SK-N-SH (cell line): Measurements from ENCODE around the gene ENDOG. TPM values are rescaled to one million over a fixed set of nuclear protein-coding genes. Genes with fewer than 3 reads are reported as not detected.
A peak's percentile ranks its signal among the peaks of the same experiment; 100 is the strongest.

Experiments used
- CTCF ChIA-PET: fragments of 300-600, 350-600 bp; formaldehyde crosslinking; extraction: SDS; loops from one replicate; lab custom pipeline; 2021; lab: Yijun Ruan, JAX
- POLR2A ChIA-PET: fragments of 350-600 bp; sonication (Branson Sonifier 250); formaldehyde crosslinking; extraction: SDS; loops from one replicate; lab custom pipeline; 2020; ENCODE audit warnings: antibody characterized with exemption, inconsistent platforms; lab: Yijun Ruan, JAX
- DNase-seq: peaks from one replicate; pipeline ENCODE4 v3.0.0; 2012
- H2AFZ ChIP-seq: fragments of 200-600 bp; sonication (generic); 2 replicates; pipeline ENCODE4 v1.8.1; 2016; ENCODE audit warnings: antibody characterized with exemption, mild to moderate bottlenecking, low read depth
- H3F3A ChIP-seq: fragments of 200-600 bp; sonication (generic); replicated peaks from 2 replicates; pipeline ENCODE3; 2016; ENCODE audit warnings: antibody characterized with exemption, mild to moderate bottlenecking; ENCODE audit not compliant: insufficient read depth
- H3K27ac ChIP-seq, 2 experiments: fragments of 200-500 bp in 1 of 2; fragments of 200-600 bp in 1 of 2; sonication (Bioruptor generic) in 1 of 2; sonication (generic), shearing (Covaris generic) in 1 of 2; 2 replicates each; pipeline versions ENCODE4 v1.5.1 to v1.6.1; 2014 to 2016; ENCODE audit warnings: low read depth in 2 of 2, inconsistent platforms in 1 of 2, low read length in 1 of 2, mild to moderate bottlenecking in 1 of 2, mixed read lengths in 1 of 2
- H3K27me3 ChIP-seq: fragments of 200-600 bp; sonication (generic), shearing (Covaris generic); 2 replicates; pipeline ENCODE4 v1.6.1; 2016; ENCODE audit warnings: mixed run types; ENCODE audit not compliant: insufficient read depth
- H3K36me3 ChIP-seq, 2 experiments: fragments of 200-500 bp in 1 of 2; fragments of 200-600 bp in 1 of 2; sonication (Bioruptor generic) in 1 of 2; sonication (generic) in 1 of 2; replicated peaks in 1 of 2; 2 replicates each; pipeline versions ENCODE3 to v1.5.1; 2014 to 2016; ENCODE audit warnings: low read length in 1 of 2, mild to moderate bottlenecking in 1 of 2; ENCODE audit not compliant: insufficient read depth in 2 of 2, control insufficient read depth in 1 of 2
- H3K4me1 ChIP-seq, 2 experiments: fragments of 200-500 bp in 1 of 2; fragments of 200-600 bp in 1 of 2; sonication (Bioruptor generic) in 1 of 2; sonication (generic), shearing (Covaris generic) in 1 of 2; 2 replicates each; pipeline versions ENCODE4 v1.5.1 to v1.6.1; 2014 to 2016; ENCODE audit warnings: low read depth in 1 of 2, low read length in 1 of 2, mixed run types in 1 of 2; ENCODE audit not compliant: insufficient read depth in 2 of 2, control insufficient read depth in 1 of 2
- H3K4me2 ChIP-seq: fragments of 200-600 bp; sonication (generic), shearing (Covaris generic); 2 replicates; pipeline ENCODE4 v1.6.1; 2017; ENCODE audit warnings: mixed run types
- H3K4me3 ChIP-seq, 2 experiments: fragments of 200-500 bp in 1 of 2; fragments of 200-600 bp in 1 of 2; sonication (Bioruptor generic) in 1 of 2; sonication (generic), shearing (Covaris generic) in 1 of 2; 2 replicates each; pipeline versions ENCODE4 v1.5.1 to v1.8.1; 2014 to 2016; ENCODE audit warnings: low read depth in 2 of 2, inconsistent platforms in 1 of 2, low read length in 1 of 2, mild to moderate bottlenecking in 1 of 2, mixed read lengths in 1 of 2, moderate library complexity in 1 of 2
- H3K79me2 ChIP-seq: fragments of 200-600 bp; sonication (generic); 2 replicates; pipeline ENCODE4 v1.8.1; 2017; ENCODE audit warnings: mild to moderate bottlenecking; ENCODE audit not compliant: insufficient read depth
- H3K9ac ChIP-seq: fragments of 200-600 bp; sonication (generic); 2 replicates; pipeline ENCODE4 v1.6.1; 2017; ENCODE audit warnings: mixed run types
- H3K9me2 ChIP-seq: fragments of 200-600 bp; sonication (generic); 2 replicates; pipeline ENCODE4 v1.6.1; 2017; ENCODE audit warnings: mixed run types
- H3K9me3 ChIP-seq: fragments of 200-600 bp; sonication (generic); 2 replicates; pipeline ENCODE4 v1.6.1; 2017; ENCODE audit warnings: mixed run types, mild to moderate bottlenecking, moderate library complexity
- H4K20me1 ChIP-seq: fragments of 200-600 bp; sonication (generic); 2 replicates; pipeline ENCODE4 v1.6.1; 2017; ENCODE audit warnings: mild to moderate bottlenecking, mixed run types; ENCODE audit not compliant: insufficient read depth
- EZH2phosphoT487 ChIP-seq: fragments of 200-600 bp; sonication (generic); IDR thresholded peaks from 2 replicates; pipeline ENCODE4 v1.6.1; 2017; ENCODE audit warnings: low read depth, mixed run types, mild to moderate bottlenecking, antibody characterized with exemption, moderate library complexity, borderline replicate concordance
- FOSL2 ChIP-seq: IDR thresholded peaks from 2 replicates; pipeline ENCODE4 v1.4.0; 2012; ENCODE audit warnings: low read depth, mild to moderate bottlenecking, moderate library complexity, borderline replicate concordance
- FOXJ3 ChIP-seq: sonication (generic); formaldehyde crosslinking; IDR thresholded peaks from 2 replicates; pipeline ENCODE4 v1.5.1; 2020; ENCODE audit warnings: mild to moderate bottlenecking, missing genetic modification reagents
- GATA2 ChIP-seq: sonication (generic); formaldehyde crosslinking; IDR thresholded peaks from 2 replicates; pipeline ENCODE4 v1.5.0; 2020; ENCODE audit warnings: mild to moderate bottlenecking, missing genetic modification reagents
- POLR2AphosphoS5 ChIP-seq: IDR thresholded peaks from 2 replicates; pipeline ENCODE4 v1.6.1; 2012; ENCODE audit warnings: low read depth, low read length
- RAD21 ChIP-seq: IDR thresholded peaks from 2 replicates; pipeline ENCODE4 v1.6.1; 2012; ENCODE audit warnings: mild to moderate bottlenecking, low read length
- RCOR1 ChIP-seq: fragments of 150-350 bp; IDR thresholded peaks from 2 replicates; pipeline ENCODE4 v1.6.1; 2017; ENCODE audit warnings: antibody characterized with exemption, low read length
- SIN3A ChIP-seq: IDR thresholded peaks from 2 replicates; pipeline ENCODE4 v1.6.1; 2012; ENCODE audit warnings: low read depth, mild to moderate bottlenecking, low read length, moderate library complexity, borderline replicate concordance
- SMC3 ChIP-seq: IDR thresholded peaks from 2 replicates; pipeline ENCODE4 v1.6.1; 2012; ENCODE audit warnings: low read depth, low read length, improper control_type of control experiment
- TAF1 ChIP-seq: IDR thresholded peaks from 2 replicates; pipeline ENCODE4 v1.6.1; 2012; ENCODE audit warnings: low read depth, mild to moderate bottlenecking, low read length, moderate library complexity, borderline replicate concordance
- YY1 ChIP-seq: IDR thresholded peaks from 2 replicates; pipeline ENCODE4 v1.4.0; 2012; ENCODE audit warnings: low read depth, mild to moderate bottlenecking
- WGBS: methylation state at CpG from one replicate; pipeline ENCODE4 v1.1.6; 2017; ENCODE audit warnings: low lambda C conversion rate; 5-methylcytosine and 5-hydroxymethylcytosine counted together
- polyA plus RNA-seq, 3 experiments: library from polyadenylated mRNA; depleted of rRNA; stranded (reverse); fragments of >200 nt; gene quantifications; 2 replicates each; pipeline ENCODE4 v1.2.3, GENCODE V29; 2012
- TF ChIP-seq, protein P1 (sequence below): IDR thresholded peaks from 2 replicates; pipeline ENCODE4; 2012
- TF ChIP-seq, protein P2 (sequence below): fragments of 150-350 bp; IDR thresholded peaks from 2 replicates; pipeline ENCODE4 v1.6.1; 2017; ENCODE audit warnings: antibody characterized with exemption, low read length, low read depth, borderline replicate concordance
- TF ChIP-seq, protein P3 (sequence below): fragments of 200-600 bp; sonication (generic); IDR thresholded peaks from 2 replicates; pipeline ENCODE4 v1.6.1; 2017; ENCODE audit warnings: antibody characterized with exemption, mild to moderate bottlenecking, moderate library complexity

Gene ENDOG
- polyA plus RNA-seq, 1 of the 3 experiments (the other 2 are of a cell fraction), result 26.6 TPM

DNA sequence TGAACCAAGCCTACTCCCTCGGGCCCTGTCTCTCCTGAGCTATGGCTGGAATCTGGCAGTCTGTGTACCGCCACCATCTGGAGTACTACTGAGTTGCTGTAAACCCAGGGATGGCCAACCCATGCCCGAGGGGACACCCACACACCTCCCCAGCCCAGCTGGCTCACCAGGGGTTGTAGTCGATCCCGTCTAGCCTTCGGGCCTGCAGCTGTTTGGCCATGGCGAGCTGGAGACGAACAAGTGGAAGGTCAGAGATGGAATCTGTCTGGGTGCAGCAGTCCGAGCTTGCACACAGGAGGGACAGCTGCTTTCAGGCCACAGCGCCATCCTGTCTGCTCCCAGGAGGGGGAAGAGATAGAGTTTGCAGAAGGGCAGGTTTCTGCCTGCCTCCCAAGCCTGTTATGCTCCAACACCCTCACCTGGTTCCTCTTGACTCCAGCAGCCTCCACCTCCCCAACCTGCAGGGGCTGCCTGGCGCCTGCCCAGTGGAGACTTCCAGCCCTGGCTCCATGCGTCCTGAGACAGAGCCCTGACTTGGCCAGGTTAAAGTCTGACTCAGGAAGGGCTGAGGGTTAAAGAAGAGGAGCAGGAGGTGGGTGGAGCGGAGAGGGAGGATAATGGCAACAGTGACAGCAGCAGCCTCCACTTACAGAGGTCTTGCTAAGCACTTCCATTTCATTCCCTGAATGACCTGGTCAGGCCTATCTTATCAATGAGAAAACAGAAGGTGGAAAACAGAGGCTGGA lies 27.1 kb downstream of the ENDOG start:
- no peaks in the 10 kb centered on the region for H3K27me3 ChIP-seq
- 90% methylated on average over 5 of the region's 13 CpGs for WGBS
- H3K9me3 ChIP-seq, result no peaks in the 10 kb centered on the region
- ChIA-PET CTCF (interaction anchor here (0.9 to 6.5 kb wide), 17 partner anchors 8 to 162 kb away, joined by 3 to 47 read pairs (median 4); partner anchors contain the start of genes ENDOG and PKN3), POLR2A (interaction anchor here (0.9 to 1.8 kb wide), 4 partner anchors 15 to 121 kb away, joined by 3 to 9 read pairs (median 4); partner anchors contain the start of genes ENDOG, SPOUT1 and ZDHHC12)
- H3F3A ChIP-seq, result no peaks in the 10 kb centered on the region
- H3K36me3 ChIP-seq, result no peaks in the 10 kb centered on the region
- no peaks in the 10 kb centered on the region for H3K79me2 ChIP-seq
- H3K9me2 ChIP-seq, result no peaks in the 10 kb centered on the region
- peak; percentile 21; the same call in 1 of the 2 replicates for TF ChIP-seq RAD21
- TF ChIP-seq FOXJ3 (CRISPR knock-in tag), result peak; percentile 30; the same call in 1 of the 2 replicates
- peak; percentile 58 for TF ChIP-seq GATA2
- TF ChIP-seq TAF1, result no peak
- peak; percentile 61; the same call in 1 of the 2 replicates for TF ChIP-seq RCOR1
- TF ChIP-seq, protein P1, sequence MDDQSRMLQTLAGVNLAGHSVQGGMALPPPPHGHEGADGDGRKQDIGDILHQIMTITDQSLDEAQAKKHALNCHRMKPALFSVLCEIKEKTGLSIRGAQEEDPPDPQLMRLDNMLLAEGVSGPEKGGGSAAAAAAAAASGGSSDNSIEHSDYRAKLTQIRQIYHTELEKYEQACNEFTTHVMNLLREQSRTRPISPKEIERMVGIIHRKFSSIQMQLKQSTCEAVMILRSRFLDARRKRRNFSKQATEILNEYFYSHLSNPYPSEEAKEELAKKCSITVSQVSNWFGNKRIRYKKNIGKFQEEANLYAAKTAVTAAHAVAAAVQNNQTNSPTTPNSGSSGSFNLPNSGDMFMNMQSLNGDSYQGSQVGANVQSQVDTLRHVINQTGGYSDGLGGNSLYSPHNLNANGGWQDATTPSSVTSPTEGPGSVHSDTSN, result no peak
- no peak for TF ChIP-seq FOSL2
- no peak; the same call in 1 of the 2 replicates for TF ChIP-seq SMC3
- no peak for TF ChIP-seq EZH2phosphoT487
- no peak overlapping the region for H3K9ac ChIP-seq
- no peak overlapping the region for H3K4me2 ChIP-seq
- DNase-seq, result peak; percentile 85
- H4K20me1 ChIP-seq, result no peaks in the 10 kb centered on the region
- H3K27ac ChIP-seq, result peak overlapping the region in 1 of 2 experiments; percentile 74; a peak in 2 of 4 replicates
- peaks cover 0 to 18% of the 10 kb centered on the region in 2 experiments; a peak in 1 of 4 replicates for H3K4me1 ChIP-seq
- no peak overlapping the region for H2AFZ ChIP-seq
- no peak overlapping the region for H3K4me3 ChIP-seq

DNA sequence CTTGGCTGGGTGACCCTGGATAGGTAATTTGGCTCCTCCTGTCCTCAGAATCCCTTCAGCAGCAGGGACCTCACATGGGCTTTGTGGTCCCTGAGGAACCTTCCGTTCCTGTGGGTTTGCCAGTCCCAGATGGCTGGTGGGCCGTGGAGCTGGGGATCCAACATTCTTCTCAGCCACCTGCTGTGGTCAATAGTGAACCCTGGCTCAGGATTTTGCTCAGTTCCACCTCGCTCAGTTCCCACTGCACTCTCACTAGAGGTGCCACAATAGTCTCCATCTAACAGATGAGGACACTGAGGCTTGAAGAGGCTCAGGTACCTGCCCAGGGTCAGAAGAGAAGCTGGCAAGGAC lies 28.4 kb downstream of the ENDOG start:
- POLR2A ChIA-PET, result no interaction called here
- CTCF ChIA-PET, result interaction anchor here (0.6 to 6.5 kb wide), 3 partner anchors 13 to 81 kb away, joined by 3 to 47 read pairs (median 3); partner anchors contain the start of gene ENDOG
- no peak for DNase-seq

More for the DNA sequence above, 28.4 kb downstream of the ENDOG start:
- Histone ChIP-seq H3K9me2 (no peaks in the 10 kb centered on the region), H4K20me1 (no peaks in the 10 kb centered on the region), H3K36me3 (peaks cover 0 to 5% of the 10 kb centered on the region in 2 experiments), H3K4me2 (no peak overlapping the region), H3K4me3 (no peak overlapping the region), H3K27ac (no peak overlapping the region), H3K4me1 (peaks cover 0 to 19% of the 10 kb centered on the region in 2 experiments; a peak in 1 of 4 replicates), H3K9me3 (no peaks in the 10 kb centered on the region), H2AFZ (no peak overlapping the region), H3K79me2 (no peaks in the 10 kb centered on the region), H3K27me3 (no peaks in the 10 kb centered on the region), H3K9ac (no peak overlapping the region)
- TF ChIP-seq SIN3A, result no peak
- TF ChIP-seq POLR2AphosphoS5, result no peak
- TF ChIP-seq SMC3, result no peak
- TF ChIP-seq, protein P2, sequence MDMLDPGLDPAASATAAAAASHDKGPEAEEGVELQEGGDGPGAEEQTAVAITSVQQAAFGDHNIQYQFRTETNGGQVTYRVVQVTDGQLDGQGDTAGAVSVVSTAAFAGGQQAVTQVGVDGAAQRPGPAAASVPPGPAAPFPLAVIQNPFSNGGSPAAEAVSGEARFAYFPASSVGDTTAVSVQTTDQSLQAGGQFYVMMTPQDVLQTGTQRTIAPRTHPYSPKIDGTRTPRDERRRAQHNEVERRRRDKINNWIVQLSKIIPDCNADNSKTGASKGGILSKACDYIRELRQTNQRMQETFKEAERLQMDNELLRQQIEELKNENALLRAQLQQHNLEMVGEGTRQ, result no peak
- no peak for TF ChIP-seq RCOR1
- TF ChIP-seq YY1, result no peak
- no peak for TF ChIP-seq GATA2
- TF ChIP-seq, protein P3, sequence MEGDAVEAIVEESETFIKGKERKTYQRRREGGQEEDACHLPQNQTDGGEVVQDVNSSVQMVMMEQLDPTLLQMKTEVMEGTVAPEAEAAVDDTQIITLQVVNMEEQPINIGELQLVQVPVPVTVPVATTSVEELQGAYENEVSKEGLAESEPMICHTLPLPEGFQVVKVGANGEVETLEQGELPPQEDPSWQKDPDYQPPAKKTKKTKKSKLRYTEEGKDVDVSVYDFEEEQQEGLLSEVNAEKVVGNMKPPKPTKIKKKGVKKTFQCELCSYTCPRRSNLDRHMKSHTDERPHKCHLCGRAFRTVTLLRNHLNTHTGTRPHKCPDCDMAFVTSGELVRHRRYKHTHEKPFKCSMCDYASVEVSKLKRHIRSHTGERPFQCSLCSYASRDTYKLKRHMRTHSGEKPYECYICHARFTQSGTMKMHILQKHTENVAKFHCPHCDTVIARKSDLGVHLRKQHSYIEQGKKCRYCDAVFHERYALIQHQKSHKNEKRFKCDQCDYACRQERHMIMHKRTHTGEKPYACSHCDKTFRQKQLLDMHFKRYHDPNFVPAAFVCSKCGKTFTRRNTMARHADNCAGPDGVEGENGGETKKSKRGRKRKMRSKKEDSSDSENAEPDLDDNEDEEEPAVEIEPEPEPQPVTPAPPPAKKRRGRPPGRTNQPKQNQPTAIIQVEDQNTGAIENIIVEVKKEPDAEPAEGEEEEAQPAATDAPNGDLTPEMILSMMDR, result no peak
- TF ChIP-seq, all 33 proteins: peak for 0
- WGBS, result 93% methylated on average over 2 of the region's 3 CpGs
- H3F3A ChIP-seq, result no peaks in the 10 kb centered on the region
